HFFc6 (cell line): ENCODE measurements around the gene FADD. TPM values are rescaled to one million over a fixed set of nuclear protein-coding genes. Genes with fewer than 3 reads are reported as not detected.

Experiments used
- DNase-seq: peaks from one replicate; pipeline ENCODE4 v3.0.0-alpha.2; 2018
- H3K27ac Mint-ChIP-seq: 2 replicates; pipeline ENCODE4 v1.8.0; 2020; ENCODE audit warnings: mild to moderate bottlenecking, mixed read lengths
- H3K27me3 Mint-ChIP-seq: 2 replicates; pipeline ENCODE4 v1.8.0; 2021; ENCODE audit warnings: mild to moderate bottlenecking, moderate library complexity, mixed read lengths; ENCODE audit not compliant: insufficient read depth
- H3K36me3 Mint-ChIP-seq: 2 replicates; pipeline ENCODE4 v1.8.0; 2021; ENCODE audit warnings: low read depth, mixed read lengths
- H3K4me1 Mint-ChIP-seq: 2 replicates; pipeline ENCODE4 v1.8.0; 2020; ENCODE audit warnings: low read depth, mixed read lengths
- H3K4me3 Mint-ChIP-seq: 2 replicates; pipeline ENCODE4 v1.8.0; 2020; ENCODE audit warnings: mild to moderate bottlenecking, moderate library complexity, mixed read lengths
- H3K9me3 Mint-ChIP-seq: 2 replicates; pipeline ENCODE4 v1.8.0; 2020; ENCODE audit warnings: mild to moderate bottlenecking, mixed read lengths
- CTCF ChIP-seq: fragments of 200-600 bp; sonication (generic); IDR thresholded peaks from 2 replicates; pipeline ENCODE4 v1.5.0; 2021; ENCODE audit warnings: antibody characterized with exemption, mild to moderate bottlenecking
- total RNA-seq, 6 experiments: library from RNA; stranded (reverse); fragmentation: NEBNext Ultra II Directional; extraction: Animal tissue kit (Norgen Biotek cat#: 25700); gene quantifications; 2 replicates in 1 of 6; 3 replicates in 5 of 6; pipeline ENCODE4 v1.2.3, GENCODE V29; 2021

Gene FADD
- total RNA-seq, 6 experiments from 2014 or later = 25.8 to 32.2 (median 28.1) TPM

GRCh38 chr11:70250876-70251658, 48.0 kb downstream of the FADD start:
- peaks cover 8% of the 10 kb centered on the region for H3K4me1 Mint-ChIP-seq
- H3K4me3 Mint-ChIP-seq = no peak overlapping the region
- no peaks in the 10 kb centered on the region for H3K36me3 Mint-ChIP-seq
- H3K27me3 Mint-ChIP-seq = peaks cover 38% of the 10 kb centered on the region
- no peak for TF ChIP-seq CTCF
- no peak for DNase-seq
- H3K27ac Mint-ChIP-seq = no peak overlapping the region
- no peaks in the 10 kb centered on the region; the same call in 1 of the 2 replicates for H3K9me3 Mint-ChIP-seq

- no peak for DNase-seq
- Mint-ChIP-seq H3K27me3 (peaks cover 41% of the 10 kb centered on the region), H3K4me3 (no peak overlapping the region), H3K36me3 (no peaks in the 10 kb centered on the region), H3K9me3 (no peaks in the 10 kb centered on the region; the same call in 1 of the 2 replicates), H3K4me1 (peaks cover 8% of the 10 kb centered on the region), H3K27ac (no peak overlapping the region)
- no peak for TF ChIP-seq CTCF
Observed at GRCh38 chr11:70251659-70252321, 48.7 kb downstream of the FADD start.

- H3K27ac Mint-ChIP-seq = no peak overlapping the region
- H3K4me3 Mint-ChIP-seq = no peak overlapping the region
- H3K27me3 Mint-ChIP-seq = peaks cover 35% of the 10 kb centered on the region
- DNase-seq = no peak
- TF ChIP-seq CTCF = no peak
- H3K36me3 Mint-ChIP-seq = no peaks in the 10 kb centered on the region
- H3K9me3 Mint-ChIP-seq = no peaks in the 10 kb centered on the region
- peaks cover under 1% of the 10 kb centered on the region; the same call in 1 of the 2 replicates for H3K4me1 Mint-ChIP-seq
Observed at GRCh38 chr11:70252844-70253243, 49.7 kb downstream of the FADD start.

GRCh38 chr11:70255477-70256116, 52.5 kb downstream of the FADD start:
- Mint-ChIP-seq H3K9me3 (no peaks in the 10 kb centered on the region), H3K27me3 (peaks cover 34% of the 10 kb centered on the region), H3K36me3 (no peaks in the 10 kb centered on the region), H3K4me1 (no peaks in the 10 kb centered on the region), H3K4me3 (no peak overlapping the region), H3K27ac (no peak overlapping the region)
- DNase-seq = no peak
- no peak for TF ChIP-seq CTCF

Other genes starting within 250 kb of the FADD start
- not detected for gene ANO1, start 125.0 kb upstream of the FADD start, total RNA-seq
- 10 to 100 TPM; 29.4 to 40.0 (median 32.7) TPM for gene PPFIA1, start 67.4 kb downstream of the FADD start, total RNA-seq
- gene CTTN, start 195.2 kb downstream of the FADD start, total RNA-seq = 100 to 1,000 TPM; 365 to 411 (median 374) TPM